OCI-LY1 (cell line): ENCODE results near the gene CDC42EP3.

Source experiments
- H2AFZ ChIP-seq: fragments of 200-600 bp; sonication (generic), shearing (Covaris generic); 2 replicates; pipeline ENCODE4 v1.6.0; 2014; ENCODE audit warnings: antibody characterized with exemption, mild to moderate bottlenecking, low read length
- H3F3A ChIP-seq: fragments of 200-600 bp; sonication (generic), shearing (Covaris generic); 2 replicates; pipeline ENCODE4 v1.6.0; 2014; ENCODE audit warnings: mild to moderate bottlenecking, antibody characterized with exemption, low read length, moderate library complexity; ENCODE audit not compliant: insufficient read depth
- H3K27ac ChIP-seq: fragments of 200-600 bp; sonication (generic); 2 replicates; pipeline ENCODE4 v1.5.1; 2014; ENCODE audit warnings: low read length, mixed run types, mild to moderate bottlenecking, low read depth; ENCODE audit not compliant: poor library complexity, severe bottlenecking
- H3K27me3 ChIP-seq: fragments of 200-600 bp; sonication (generic); 2 replicates; pipeline ENCODE4 v1.6.0; 2014; ENCODE audit warnings: antibody characterized with exemption, mild to moderate bottlenecking, low read length, moderate library complexity; ENCODE audit not compliant: insufficient read depth
- H3K36me3 ChIP-seq: fragments of 200-600 bp; sonication (generic); 2 replicates; pipeline ENCODE4 v1.6.1; 2014; ENCODE audit warnings: mild to moderate bottlenecking, antibody characterized with exemption, low read length, moderate library complexity, mixed read lengths; ENCODE audit not compliant: insufficient read depth
- H3K4me1 ChIP-seq: fragments of 200-600 bp; sonication (generic); 2 replicates; pipeline ENCODE4 v1.5.1; 2014; ENCODE audit warnings: mild to moderate bottlenecking, low read length, moderate library complexity; ENCODE audit not compliant: insufficient read depth, severe bottlenecking
- H3K4me2 ChIP-seq: fragments of 200-600 bp; sonication (generic), shearing (Covaris generic); 2 replicates; pipeline ENCODE4 v1.6.1; 2014; ENCODE audit warnings: low read length
- H3K4me3 ChIP-seq: fragments of 200-600 bp; sonication (generic); 2 replicates; pipeline ENCODE4 v1.5.1; 2014; ENCODE audit warnings: low read length, low read depth, mild to moderate bottlenecking, mixed read lengths; ENCODE audit not compliant: poor library complexity, severe bottlenecking
- H3K79me2 ChIP-seq: fragments of 200-600 bp; shearing (Covaris generic); 2 replicates; pipeline ENCODE4 v1.6.1; 2016; ENCODE audit warnings: mixed run types, low read length, mixed read lengths; ENCODE audit not compliant: insufficient read depth
- H3K9ac ChIP-seq: fragments of 200-600 bp; sonication (generic), shearing (Covaris generic); 2 replicates; pipeline ENCODE4 v1.6.1; 2014; ENCODE audit warnings: mild to moderate bottlenecking, low read length, mixed read lengths
- H3K9me2 ChIP-seq: fragments of 200-600 bp; sonication (generic), shearing (Covaris generic); 2 replicates; pipeline ENCODE4 v1.6.1; 2014; ENCODE audit warnings: low read depth, mild to moderate bottlenecking, low read length, mixed read lengths
- H3K9me3 ChIP-seq: fragments of 200-600 bp; shearing (Covaris generic); 2 replicates; pipeline ENCODE4 v1.6.1; 2014; ENCODE audit warnings: low read length, mixed read lengths
- H4K20me1 ChIP-seq: fragments of 200-600 bp; sonication (generic), shearing (Covaris generic); 2 replicates; pipeline ENCODE4 v1.6.0; 2016; ENCODE audit warnings: mild to moderate bottlenecking, low read length; ENCODE audit not compliant: insufficient read depth
- EZH2 ChIP-seq: fragments of 200-600 bp; sonication (generic), shearing (Covaris generic); IDR thresholded peaks from 2 replicates; pipeline ENCODE4 v1.8.0; 2017; ENCODE audit warnings: borderline replicate concordance, mixed run types, mild to moderate bottlenecking, antibody characterized with exemption, low read length, moderate library complexity, mixed read lengths
- TF ChIP-seq, protein P1 (sequence below): fragments of 200-600 bp; sonication (generic), shearing (Covaris generic); IDR thresholded peaks from 2 replicates; pipeline ENCODE4 v1.5.1; 2017; ENCODE audit warnings: mild to moderate bottlenecking, antibody characterized with exemption, low read length, moderate library complexity, mixed read lengths

The CDC42EP3 gene

DNA sequence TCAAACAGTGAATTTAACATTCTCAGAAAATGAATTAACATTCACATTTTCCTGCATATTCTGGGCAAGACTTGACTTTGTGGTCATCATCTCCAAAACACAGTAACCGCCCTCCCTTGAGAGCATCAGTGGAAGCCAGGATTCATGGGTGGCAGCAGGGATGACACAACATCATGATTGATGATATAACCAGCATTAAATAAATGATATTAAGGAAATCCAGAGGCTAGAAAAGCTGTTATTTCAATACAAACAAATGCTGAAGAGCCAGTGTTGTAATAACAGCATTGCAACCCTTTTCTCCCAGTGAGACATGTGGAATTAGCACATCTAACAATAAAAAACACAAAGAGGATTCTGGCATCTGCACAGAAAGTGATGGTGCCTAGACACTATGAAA lies 41.1 kb downstream of the CDC42EP3 start:
- H3K4me1 ChIP-seq = peaks cover 9% of the 10 kb centered on the region
- no peaks in the 10 kb centered on the region for H3K9me3 ChIP-seq
- no peaks in the 10 kb centered on the region for H4K20me1 ChIP-seq
- H2AFZ ChIP-seq = no peak overlapping the region
- TF ChIP-seq, protein P1, sequence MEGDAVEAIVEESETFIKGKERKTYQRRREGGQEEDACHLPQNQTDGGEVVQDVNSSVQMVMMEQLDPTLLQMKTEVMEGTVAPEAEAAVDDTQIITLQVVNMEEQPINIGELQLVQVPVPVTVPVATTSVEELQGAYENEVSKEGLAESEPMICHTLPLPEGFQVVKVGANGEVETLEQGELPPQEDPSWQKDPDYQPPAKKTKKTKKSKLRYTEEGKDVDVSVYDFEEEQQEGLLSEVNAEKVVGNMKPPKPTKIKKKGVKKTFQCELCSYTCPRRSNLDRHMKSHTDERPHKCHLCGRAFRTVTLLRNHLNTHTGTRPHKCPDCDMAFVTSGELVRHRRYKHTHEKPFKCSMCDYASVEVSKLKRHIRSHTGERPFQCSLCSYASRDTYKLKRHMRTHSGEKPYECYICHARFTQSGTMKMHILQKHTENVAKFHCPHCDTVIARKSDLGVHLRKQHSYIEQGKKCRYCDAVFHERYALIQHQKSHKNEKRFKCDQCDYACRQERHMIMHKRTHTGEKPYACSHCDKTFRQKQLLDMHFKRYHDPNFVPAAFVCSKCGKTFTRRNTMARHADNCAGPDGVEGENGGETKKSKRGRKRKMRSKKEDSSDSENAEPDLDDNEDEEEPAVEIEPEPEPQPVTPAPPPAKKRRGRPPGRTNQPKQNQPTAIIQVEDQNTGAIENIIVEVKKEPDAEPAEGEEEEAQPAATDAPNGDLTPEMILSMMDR = no peak
- no peak for TF ChIP-seq EZH2
- no peaks in the 10 kb centered on the region for H3K79me2 ChIP-seq
- H3K27ac ChIP-seq = no peak overlapping the region
- no peaks in the 10 kb centered on the region for H3K36me3 ChIP-seq
- H3K9me2 ChIP-seq = no peaks in the 10 kb centered on the region
- H3K4me2 ChIP-seq = no peak overlapping the region
- no peaks in the 10 kb centered on the region for H3F3A ChIP-seq
- no peaks in the 10 kb centered on the region for H3K27me3 ChIP-seq
- no peak overlapping the region for H3K4me3 ChIP-seq
- no peak overlapping the region for H3K9ac ChIP-seq

DNA sequence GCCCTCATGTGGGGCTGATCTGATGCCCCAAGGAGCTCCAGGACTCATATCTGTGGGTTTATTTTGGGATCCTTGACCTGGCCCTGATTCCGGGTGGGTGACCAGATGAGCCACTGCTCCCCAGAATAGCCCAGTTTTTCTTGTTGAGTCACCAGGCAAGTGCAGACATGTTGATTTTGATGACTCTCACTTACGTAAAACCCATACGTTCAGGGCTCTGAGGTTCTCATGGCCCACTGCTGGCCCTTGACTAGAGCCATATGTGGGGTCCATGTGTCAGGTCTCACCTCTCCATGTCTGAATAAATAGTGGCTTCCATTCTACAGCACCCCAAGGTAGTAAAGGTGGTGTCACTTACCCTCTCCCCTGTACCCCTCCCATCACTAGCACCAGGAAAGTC lies 41.9 kb downstream of the CDC42EP3 start:
- TF ChIP-seq EZH2 = no peak
- TF ChIP-seq, protein P1 = no peak
- Histone ChIP-seq H2AFZ (no peak overlapping the region), H3K9me2 (no peaks in the 10 kb centered on the region), H3K27me3 (no peaks in the 10 kb centered on the region), H3K4me1 (peaks cover 7% of the 10 kb centered on the region), H3K79me2 (no peaks in the 10 kb centered on the region), H3K4me2 (no peak overlapping the region), H3K36me3 (no peaks in the 10 kb centered on the region), H4K20me1 (no peaks in the 10 kb centered on the region), H3F3A (no peaks in the 10 kb centered on the region), H3K27ac (no peak overlapping the region), H3K9me3 (no peaks in the 10 kb centered on the region), H3K4me3 (no peak overlapping the region), H3K9ac (no peak overlapping the region)

DNA sequence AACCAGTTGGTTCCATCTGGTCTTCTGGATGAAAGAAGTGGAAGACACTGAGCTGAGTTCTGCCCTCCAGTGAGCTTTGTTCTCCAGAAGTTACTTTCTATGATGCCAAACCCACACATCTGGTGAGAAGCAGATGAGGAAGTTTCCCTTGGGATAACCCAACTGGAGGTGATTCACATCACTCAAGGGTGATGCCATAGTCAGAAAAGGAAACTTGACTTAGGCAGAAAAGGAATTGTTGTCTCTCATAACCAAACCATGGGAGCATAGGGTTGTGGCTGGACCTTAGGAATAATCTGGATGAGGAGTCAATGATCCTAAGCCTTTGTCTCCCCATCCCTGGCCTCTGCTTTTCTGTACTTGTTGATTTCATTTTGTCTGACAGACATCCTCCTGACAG lies 43.7 kb downstream of the CDC42EP3 start:
- H3K27ac ChIP-seq = no peak overlapping the region
- H3K79me2 ChIP-seq = no peaks in the 10 kb centered on the region
- no peaks in the 10 kb centered on the region for H4K20me1 ChIP-seq
- no peaks in the 10 kb centered on the region for H3K9me2 ChIP-seq
- H3K36me3 ChIP-seq = no peaks in the 10 kb centered on the region
- no peak overlapping the region for H3K4me3 ChIP-seq
- H2AFZ ChIP-seq = no peak overlapping the region
- H3K9me3 ChIP-seq = no peaks in the 10 kb centered on the region
- H3K9ac ChIP-seq = no peak overlapping the region
- no peaks in the 10 kb centered on the region for H3K27me3 ChIP-seq
- TF ChIP-seq EZH2 = no peak
- TF ChIP-seq, protein P1 = no peak
- H3F3A ChIP-seq = no peaks in the 10 kb centered on the region
- no peak overlapping the region for H3K4me2 ChIP-seq
- H3K4me1 ChIP-seq = peaks cover 10% of the 10 kb centered on the region
